GM18498 (cell line): ENCODE results near the gene DDX46.
A peak's percentile ranks its signal among the peaks of the same experiment; 100 is the strongest.
"Not testable (repeated sequence)": the region's sequence is repeated elsewhere in the genome, so short reads cannot be mapped to it uniquely, and the experiment has no call there.

ENCODE experiments used
- ATAC-seq: cut with Tn5 transposase; IDR thresholded peaks from one replicate; pipeline ENCODE4 v1.9.1; 2021; ENCODE audit warnings: mild to moderate bottlenecking, moderate library complexity; ENCODE audit not compliant: unreplicated experiment

DDX46 gene

DNA sequence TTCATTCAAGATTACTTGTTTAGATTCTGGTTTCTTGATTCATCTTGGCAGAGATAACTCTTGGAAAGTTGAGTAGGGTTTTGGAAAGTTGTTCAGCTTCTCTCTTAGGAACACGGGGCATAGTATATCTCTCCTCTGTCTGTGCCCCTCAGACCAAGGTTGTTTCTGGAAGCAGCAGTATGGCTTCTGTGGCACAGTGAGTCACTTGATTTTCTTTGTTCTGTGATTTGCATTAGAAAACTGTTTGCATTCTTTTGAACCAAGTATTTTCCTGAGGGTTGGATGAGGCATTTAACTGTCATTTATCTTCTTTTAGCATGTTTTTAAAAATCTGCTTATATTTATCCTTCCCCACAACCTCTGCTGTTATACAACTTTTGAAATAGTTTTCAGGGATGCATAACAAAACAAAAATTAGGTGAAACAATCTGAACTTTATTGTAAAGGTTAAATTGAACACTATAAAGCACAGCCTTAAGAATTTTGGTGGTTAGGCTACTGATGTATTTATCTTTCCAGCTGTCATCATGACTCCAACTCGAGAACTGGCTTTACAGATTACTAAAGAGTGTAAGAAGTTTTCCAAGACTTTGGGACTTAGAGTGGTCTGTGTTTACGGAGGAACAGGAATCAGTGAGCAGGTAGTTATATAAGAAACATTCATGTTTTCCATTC lies 26.5 kb downstream of the DDX46 start:
- no peak for ATAC-seq

GRCh38 chr5:134787692-134788091 lies 29.1 kb downstream of the DDX46 start:
- no peak for ATAC-seq

- no peak for ATAC-seq
Measured at GRCh38 chr5:134791580-134791979, 33.0 kb downstream of the DDX46 start.

GRCh38 chr5:134792286-134792685 lies 33.7 kb downstream of the DDX46 start:
- no peak for ATAC-seq

GRCh38 chr5:134793111-134793510 lies 34.5 kb downstream of the DDX46 start:
- no peak for ATAC-seq

DNA sequence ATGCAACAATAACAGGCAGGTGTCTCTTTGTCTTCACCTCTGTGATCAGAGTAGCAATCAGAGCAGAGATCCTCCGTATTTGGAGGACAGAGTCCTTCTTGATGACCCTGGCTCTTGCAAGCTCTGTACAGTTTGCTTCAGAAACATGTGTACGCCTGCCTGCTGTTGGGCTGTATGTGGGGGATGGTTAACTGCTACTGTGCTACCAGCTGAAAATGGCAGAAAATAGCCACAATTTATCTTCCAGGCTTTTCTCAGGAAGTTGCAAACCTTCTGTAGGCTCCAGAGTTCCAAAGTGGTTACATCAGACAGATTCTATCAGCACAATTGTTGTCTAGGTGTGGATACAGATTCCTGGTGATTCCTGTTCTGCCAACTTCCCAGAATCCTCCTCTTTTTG lies 35.5 kb downstream of the DDX46 start:
- no peak for ATAC-seq

DNA sequence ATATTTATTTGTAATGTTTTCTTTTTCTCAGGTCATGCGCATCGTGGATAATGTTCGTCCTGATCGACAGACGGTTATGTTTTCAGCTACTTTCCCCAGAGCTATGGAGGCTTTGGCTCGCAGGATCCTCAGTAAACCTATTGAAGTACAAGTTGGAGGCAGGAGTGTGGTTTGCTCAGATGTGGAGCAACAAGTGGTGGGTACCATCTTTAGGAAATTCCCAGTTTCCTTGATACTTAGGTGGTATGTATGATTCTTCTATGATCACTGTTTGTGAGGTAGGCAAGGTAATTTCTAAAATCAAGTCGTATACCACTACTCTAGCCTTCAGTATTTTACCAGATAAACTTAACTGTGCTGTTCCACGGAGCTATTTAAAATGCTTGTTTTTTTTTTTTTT lies 36.2 kb downstream of the DDX46 start:
- ATAC-seq, result no peak

DNA sequence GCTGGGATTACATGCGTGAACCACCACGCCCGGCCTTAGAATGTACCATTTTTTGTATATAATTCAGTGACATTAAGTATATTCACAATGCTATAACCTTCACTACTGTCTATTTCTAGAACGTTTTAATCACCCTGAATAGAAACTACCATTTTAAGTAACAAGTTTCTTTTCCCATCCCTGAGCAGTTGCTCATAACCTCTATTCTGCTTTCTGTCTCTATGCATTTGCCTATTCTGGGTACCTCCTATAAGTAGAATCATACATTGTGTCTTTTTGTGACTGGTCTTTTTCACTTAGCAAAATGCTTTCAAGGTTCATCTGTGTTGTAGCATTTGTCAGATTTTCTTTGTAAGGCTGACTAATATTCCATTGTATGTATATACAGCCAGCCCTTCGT lies 39.9 kb downstream of the DDX46 start:
- ATAC-seq, result no peak

DNA sequence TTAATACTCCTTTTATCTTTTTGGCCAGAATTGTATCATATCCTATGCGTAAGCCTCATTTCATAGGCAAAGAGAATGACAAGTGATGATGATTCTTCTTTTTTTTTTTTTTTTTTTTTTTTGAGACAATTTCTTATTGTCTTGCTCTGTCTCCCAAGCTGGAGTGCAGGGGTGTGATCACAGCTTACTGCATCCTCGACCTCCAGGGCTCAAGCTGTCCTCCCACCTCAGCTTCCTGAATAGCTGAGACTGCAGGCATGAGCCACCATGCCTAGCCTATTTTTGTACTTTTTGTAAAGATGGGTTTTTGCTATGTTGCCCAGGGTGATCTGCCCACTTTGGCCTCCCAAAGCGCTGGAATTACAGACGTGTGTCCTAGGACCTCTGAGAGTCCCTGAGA lies 45.2 kb downstream of the DDX46 start:
- ATAC-seq, result no peak

DNA sequence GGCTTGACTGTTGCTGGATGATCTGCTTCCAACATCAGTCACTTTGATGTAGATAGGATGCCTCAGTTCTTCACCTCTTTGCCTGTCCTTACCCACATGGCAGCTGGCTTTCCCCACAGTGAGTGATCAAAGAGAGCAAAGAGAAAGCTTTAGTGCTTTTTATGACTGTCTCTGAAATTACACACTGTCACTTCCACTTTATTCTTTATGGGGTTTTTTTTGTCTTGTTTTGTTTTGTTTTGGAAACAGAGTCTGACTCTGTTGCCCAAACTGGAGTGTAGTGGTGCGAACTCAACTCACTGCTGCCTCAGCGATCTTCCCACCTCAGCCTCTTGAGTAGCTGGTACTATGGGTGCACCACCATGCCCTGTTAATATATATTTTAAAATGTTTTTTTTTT lies 54.8 kb downstream of the DDX46 start:
- peak; percentile 52 for ATAC-seq

DNA sequence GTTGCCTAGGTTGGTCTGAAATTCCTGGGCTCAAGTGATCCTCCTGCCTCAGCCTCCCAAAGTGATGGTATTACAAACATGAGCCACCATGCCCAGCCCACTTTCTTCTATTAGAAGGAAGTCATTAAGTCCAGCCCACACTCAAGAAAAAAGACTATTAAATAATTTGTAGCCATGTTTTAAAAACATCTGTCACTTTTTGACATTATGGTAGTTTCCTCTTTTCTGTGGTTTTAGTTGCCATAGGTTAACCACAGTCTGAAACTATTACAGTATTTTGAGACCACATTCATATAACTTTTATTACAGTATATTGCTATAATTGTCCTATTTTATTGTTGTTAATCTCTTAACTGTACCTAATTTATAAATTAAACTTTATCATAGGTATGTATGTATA lies 55.2 kb downstream of the DDX46 start:
- ATAC-seq, result peak; percentile 53

GRCh38 chr5:134817006-134817405 lies 58.4 kb downstream of the DDX46 start:
- ATAC-seq, result no peak

GRCh38 chr5:134818776-134819175 lies 60.2 kb downstream of the DDX46 start:
- no peak for ATAC-seq

DNA sequence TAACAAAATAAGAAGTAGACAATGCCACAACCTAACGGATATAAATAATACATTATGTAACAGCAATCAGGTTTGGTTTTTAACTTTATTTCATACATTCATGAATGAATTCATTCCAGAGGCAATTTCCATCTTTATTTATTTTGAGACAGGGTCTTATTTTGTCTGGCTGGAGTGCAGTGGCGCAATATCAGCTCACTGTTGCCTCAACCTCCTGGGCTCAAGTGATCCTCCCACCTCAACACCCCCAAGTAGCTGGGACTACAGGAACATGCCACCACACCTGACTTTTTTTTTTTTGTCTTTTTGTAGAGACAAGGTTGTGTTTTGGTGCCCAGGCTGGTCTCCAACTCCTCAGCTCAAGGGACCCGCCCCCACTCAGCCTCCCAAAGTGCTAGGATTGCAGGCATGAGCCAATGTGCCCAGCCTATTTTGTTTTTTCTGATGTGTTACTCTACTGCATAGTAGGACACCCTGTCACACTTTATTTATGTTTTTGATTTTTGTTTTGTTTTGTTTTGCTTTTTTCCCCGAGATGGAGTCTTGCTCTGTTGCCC lies 60.9 kb downstream of the DDX46 start:
- ATAC-seq, result no peak

GRCh38 chr5:134821841-134822240 lies 63.3 kb downstream of the DDX46 start:
- ATAC-seq, result no peak

DNA sequence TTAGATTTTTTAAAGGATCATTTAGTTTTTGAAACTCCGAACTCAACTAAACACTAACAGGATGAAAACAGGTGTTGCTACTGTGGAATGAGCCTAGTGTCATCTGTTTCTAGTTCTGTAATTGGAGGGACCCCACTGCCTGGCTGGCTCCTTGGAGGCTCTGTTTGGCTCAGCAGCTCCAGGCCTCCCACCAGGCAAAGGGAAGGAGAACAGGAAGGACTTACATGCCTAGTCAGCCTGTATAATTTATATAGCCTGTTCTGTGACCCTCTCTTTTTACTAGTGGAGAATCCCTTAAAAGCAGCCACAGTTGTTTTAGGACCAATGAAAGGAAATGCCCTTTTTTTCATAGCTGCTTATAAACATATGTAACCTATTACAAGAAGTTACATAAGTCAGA lies 66.1 kb downstream of the DDX46 start:
- ATAC-seq, result no peak

DNA sequence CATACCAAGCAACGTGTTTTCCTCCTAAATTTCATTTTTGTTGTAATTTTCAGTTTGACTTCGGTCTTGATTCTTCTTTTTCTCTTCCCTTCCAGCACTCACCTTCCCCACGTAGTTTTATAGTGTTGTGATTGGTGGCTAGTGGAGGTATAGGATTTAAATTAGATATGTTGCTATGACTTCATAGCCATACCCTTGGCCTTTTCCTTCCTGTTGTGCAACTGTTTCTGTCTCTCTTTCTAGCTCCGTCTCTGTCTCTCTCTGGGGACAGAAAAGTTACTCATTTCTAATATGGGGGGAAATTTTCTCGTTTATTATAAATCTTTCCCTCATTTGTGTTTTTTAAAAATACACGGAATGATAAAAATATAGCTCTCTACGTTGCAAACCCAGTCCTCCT lies 66.6 kb downstream of the DDX46 start:
- no peak for ATAC-seq

- ATAC-seq, result no peak
Measured at GRCh38 chr5:134833340-134834032, 74.9 kb downstream of the DDX46 start.

GRCh38 chr5:134835623-134836022 lies 77.0 kb downstream of the DDX46 start:
- no peak for ATAC-seq

- ATAC-seq, result no peak
Measured at GRCh38 chr5:134837530-134838181, 79.1 kb downstream of the DDX46 start.

DNA sequence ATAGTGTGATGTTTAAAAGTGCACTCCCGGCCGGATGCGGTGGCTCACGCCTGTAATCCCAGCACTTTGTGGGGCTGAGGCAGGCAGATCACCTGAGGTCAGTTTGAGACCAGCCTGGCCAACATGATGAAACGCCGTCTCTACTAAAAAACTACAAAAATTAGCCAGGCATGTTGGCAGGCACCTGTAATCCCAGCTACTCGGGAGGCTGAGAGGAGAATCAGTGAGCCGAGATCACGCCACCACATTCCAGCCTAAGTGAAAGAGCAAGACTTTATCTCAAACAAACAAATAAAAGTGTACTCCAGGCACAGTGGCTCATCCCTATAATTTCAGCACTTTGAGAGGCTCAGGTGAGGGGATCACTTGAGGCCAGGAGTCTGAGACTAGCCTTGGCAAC lies 79.8 kb downstream of the DDX46 start:
- not testable (repeated sequence) for ATAC-seq

- ATAC-seq, result no peak
Measured at GRCh38 chr5:134840811-134841210, 82.2 kb downstream of the DDX46 start.
